Esophagus squamous epithelium (tissue), 4 donors: ENCODE measurements around the gene CAVIN4.

Source experiments
- CTCF ChIP-seq, 6 experiments: fragments of 450-650 bp in 4 of 6; fragments of 200-600 bp in 2 of 6; sonication (generic) in 2 of 6; IDR thresholded peaks; one replicate each; pipeline ENCODE4 v1.5.1; 2016 to 2019; ENCODE audit warnings: antibody characterized with exemption in 6 of 6, mild to moderate bottlenecking in 4 of 6, moderate library complexity in 4 of 6
- POLR2A ChIP-seq, 4 donors: fragments of 450-650 bp; IDR thresholded peaks; one replicate each; pipeline ENCODE4 v1.6.1; 2017; ENCODE audit warnings: antibody characterized with exemption in 4 of 4, mild to moderate bottlenecking in 4 of 4, moderate library complexity in 3 of 4

DNA sequence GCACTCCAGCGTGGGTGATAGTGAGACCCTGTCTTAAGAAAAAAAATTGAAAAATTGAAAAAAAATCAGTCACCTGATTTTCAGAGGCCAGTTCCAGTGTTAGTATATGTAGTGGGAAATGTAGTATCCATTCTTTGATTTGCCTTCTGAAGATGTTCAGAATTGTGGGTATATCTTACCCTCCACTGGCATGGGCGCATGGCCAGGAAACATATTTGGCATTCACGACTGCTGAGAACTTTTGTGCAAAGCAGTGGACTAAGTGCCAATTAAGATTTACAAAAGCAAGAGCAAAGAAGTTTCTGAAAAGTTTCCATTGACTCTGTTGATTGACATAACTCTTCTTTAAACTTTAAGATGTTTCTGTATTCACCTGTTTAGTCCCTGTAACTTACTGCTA, 2.4 kb downstream of the CAVIN4 start:
- no peak for TF ChIP-seq CTCF (IDR thresholded peaks at IDR 0.05)
- TF ChIP-seq POLR2A (IDR thresholded peaks at IDR 0.05): no peak
